HG02852 (cell line): ENCODE results near the gene COA7.

ENCODE experiments used
- ATAC-seq: cut with Tn5 transposase; IDR thresholded peaks from one replicate; pipeline ENCODE4 v1.9.1; 2021; ENCODE audit warnings: mild to moderate bottlenecking, moderate library complexity; ENCODE audit not compliant: unreplicated experiment

COA7 gene

DNA sequence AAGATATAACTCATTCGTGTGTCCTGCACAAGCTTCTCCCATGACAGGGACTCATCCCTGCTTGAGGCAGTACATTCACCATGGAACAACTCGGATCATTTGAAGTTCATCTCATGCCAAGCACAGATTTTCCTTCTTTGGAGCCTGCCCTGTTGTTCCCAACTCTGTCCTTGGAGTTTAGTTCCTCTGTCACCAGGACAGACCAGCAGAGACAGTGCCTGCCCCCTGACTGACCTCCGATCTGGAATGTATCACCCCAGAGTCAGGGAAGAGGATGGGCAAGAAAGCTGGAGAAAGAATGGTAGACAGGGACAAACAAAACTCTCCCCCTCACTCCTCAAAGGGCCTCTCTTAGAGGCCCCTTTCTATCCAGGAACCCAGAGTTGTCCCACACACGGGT, 60.2 kb downstream of the COA7 start:
- no peak for ATAC-seq

DNA sequence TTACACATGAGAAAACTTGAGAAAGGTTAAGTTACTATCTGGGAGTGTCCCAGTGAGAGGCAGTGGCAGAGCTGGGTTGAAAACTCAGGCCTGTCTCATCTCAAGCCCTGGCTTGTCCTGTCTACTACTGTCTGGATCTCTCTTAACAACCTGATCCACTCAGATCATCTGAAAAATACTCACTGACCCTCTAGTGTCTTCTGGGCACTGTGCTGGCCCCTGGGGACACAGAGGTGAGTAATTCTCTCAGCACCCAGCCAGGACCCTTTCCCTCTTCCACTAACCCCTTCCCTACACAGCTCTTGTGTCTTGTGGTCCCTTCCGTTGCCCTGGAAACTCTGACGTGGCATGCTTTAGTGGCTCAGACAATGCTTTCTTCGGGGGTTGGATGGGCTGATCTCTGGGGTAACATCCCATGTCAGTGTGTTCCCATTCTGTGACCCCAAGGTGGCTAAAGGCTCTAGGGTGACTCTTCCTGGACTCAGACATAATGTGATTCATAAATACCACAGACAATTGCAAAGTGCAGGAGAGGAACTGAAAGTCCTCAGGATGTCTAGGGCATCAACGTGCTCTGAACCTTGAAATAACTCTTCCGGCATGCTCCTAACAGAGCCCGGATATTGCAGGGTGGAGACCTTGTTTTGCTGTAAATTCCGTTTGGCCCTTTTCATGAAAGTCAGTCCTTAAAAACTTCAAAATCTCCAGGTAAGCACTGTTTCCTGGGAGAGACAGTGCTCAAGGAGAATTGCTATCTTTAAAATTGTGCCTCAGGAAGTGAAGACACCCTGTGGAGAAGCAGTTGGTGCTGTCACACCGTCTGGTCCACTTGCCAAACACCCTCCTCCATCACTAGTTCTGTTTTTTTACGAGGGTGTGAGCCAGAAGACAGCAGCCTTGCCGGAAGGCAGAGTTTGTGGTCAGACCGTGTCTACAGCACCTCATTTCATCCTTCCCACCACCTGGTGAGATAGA, 61.1 kb downstream of the COA7 start:
- peak; percentile 76 for ATAC-seq

GRCh38 chr1:52635321-52636089, 62.6 kb downstream of the COA7 start:
- no peak for ATAC-seq
